Stimulated activated CD4-positive, alpha-beta T cell treated with anti-CD3 and anti-CD28 coated beads, Interleukin-4, amount 100 ng/mL, for 24 hours (primary cell): Measurements from ENCODE around the gene KIF27.
A peak's percentile ranks its signal among the peaks of the same experiment; 100 is the strongest.
"Not testable (repeated sequence)": the region's sequence is repeated elsewhere in the genome, so short reads cannot be mapped to it uniquely, and the experiment has no call there.

Experiments
- DNase-seq: peaks from one replicate; pipeline ENCODE4 v3.0.0-alpha.2; 2020

The KIF27 gene

GRCh38 chr9:83920927-83921707 lies at the start of gene KIF27:
Gene KIF27, minus strand, starts transcription at chr9:83921432. Its CDS starts 5,841 bp downstream, at chr9:83915591.
- peak; percentile 97 for DNase-seq

GRCh38 chr9:83969602-83970001 lies 48.4 kb upstream of the KIF27 start:
- DNase-seq, result no peak

- DNase-seq, result no peak
Measured at GRCh38 chr9:83967073-83967472, 45.8 kb upstream of the KIF27 start.

GRCh38 chr9:83966209-83966582 lies 45.0 kb upstream of the KIF27 start:
- no peak for DNase-seq

GRCh38 chr9:83965350-83966208 lies 44.3 kb upstream of the KIF27 start:
- no peak for DNase-seq

- DNase-seq, result no peak
Measured at GRCh38 chr9:83964973-83965349, 43.7 kb upstream of the KIF27 start.

- no peak for DNase-seq
Measured at GRCh38 chr9:83962165-83962564, 40.9 kb upstream of the KIF27 start.

- no peak for DNase-seq
Measured at GRCh38 chr9:83960991-83961390, 39.8 kb upstream of the KIF27 start.

GRCh38 chr9:83959061-83959460 lies 37.8 kb upstream of the KIF27 start:
- no peak for DNase-seq

- no peak for DNase-seq
Measured at GRCh38 chr9:83957248-83957513, 35.9 kb upstream of the KIF27 start.

- DNase-seq, result peak; percentile 68
Measured at GRCh38 chr9:83956436-83957247, 35.4 kb upstream of the KIF27 start.

- peak; percentile 30 for DNase-seq
Measured at GRCh38 chr9:83956086-83956435, 34.8 kb upstream of the KIF27 start.

- not testable (repeated sequence) for DNase-seq
Measured at GRCh38 chr9:83948096-83948495, 26.9 kb upstream of the KIF27 start.

GRCh38 chr9:83940590-83941303 lies 19.5 kb upstream of the KIF27 start:
- DNase-seq, result no peak

GRCh38 chr9:83937861-83938455 lies 16.7 kb upstream of the KIF27 start:
- peak; percentile 24 for DNase-seq

GRCh38 chr9:83936523-83936922 lies 15.3 kb upstream of the KIF27 start:
- DNase-seq, result no peak

- no peak for DNase-seq
Measured at GRCh38 chr9:83935276-83935935, 14.2 kb upstream of the KIF27 start.

- no peak for DNase-seq
Measured at GRCh38 chr9:83934569-83935275, 13.5 kb upstream of the KIF27 start.

- DNase-seq, result no peak
Measured at GRCh38 chr9:83933790-83934189, 12.6 kb upstream of the KIF27 start.

- DNase-seq, result no peak
Measured at GRCh38 chr9:83932851-83933250, 11.6 kb upstream of the KIF27 start.

GRCh38 chr9:83932011-83932410 lies 10.8 kb upstream of the KIF27 start:
- DNase-seq, result no peak
